ENCODE results near the gene UGP2.

- TF ChIP-seq, protein P1, sequence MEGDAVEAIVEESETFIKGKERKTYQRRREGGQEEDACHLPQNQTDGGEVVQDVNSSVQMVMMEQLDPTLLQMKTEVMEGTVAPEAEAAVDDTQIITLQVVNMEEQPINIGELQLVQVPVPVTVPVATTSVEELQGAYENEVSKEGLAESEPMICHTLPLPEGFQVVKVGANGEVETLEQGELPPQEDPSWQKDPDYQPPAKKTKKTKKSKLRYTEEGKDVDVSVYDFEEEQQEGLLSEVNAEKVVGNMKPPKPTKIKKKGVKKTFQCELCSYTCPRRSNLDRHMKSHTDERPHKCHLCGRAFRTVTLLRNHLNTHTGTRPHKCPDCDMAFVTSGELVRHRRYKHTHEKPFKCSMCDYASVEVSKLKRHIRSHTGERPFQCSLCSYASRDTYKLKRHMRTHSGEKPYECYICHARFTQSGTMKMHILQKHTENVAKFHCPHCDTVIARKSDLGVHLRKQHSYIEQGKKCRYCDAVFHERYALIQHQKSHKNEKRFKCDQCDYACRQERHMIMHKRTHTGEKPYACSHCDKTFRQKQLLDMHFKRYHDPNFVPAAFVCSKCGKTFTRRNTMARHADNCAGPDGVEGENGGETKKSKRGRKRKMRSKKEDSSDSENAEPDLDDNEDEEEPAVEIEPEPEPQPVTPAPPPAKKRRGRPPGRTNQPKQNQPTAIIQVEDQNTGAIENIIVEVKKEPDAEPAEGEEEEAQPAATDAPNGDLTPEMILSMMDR (conservative IDR thresholded peaks at IDR 0.05; ENCODE audit: low read depth, low read length), result no peak
- TF ChIP-seq EZH2 (IDR thresholded peaks at IDR 0.05; ENCODE audit: low read length, unreplicated experiment), result no peak
These were observed 27.6 kb upstream of the UGP2 start for GRCh38 chr2:63814114-63814513.

All from PC-3 (cell line).